Stimulated activated CD8-positive, alpha-beta memory T cell treated with anti-CD3 and anti-CD28 coated beads, Interleukin-7, amount 100 ng/mL, for 1 hour (primary cell): ENCODE measurements around the gene FSHB.
"Not testable (repeated sequence)": the region's sequence is repeated elsewhere in the genome, so short reads cannot be mapped to it uniquely, and the experiment has no call there.

Experiments
- DNase-seq, 2 donors: peaks; one replicate each; pipeline ENCODE4 v3.0.0-alpha.2; 2020; ENCODE audit warnings: low read depth in 2 of 2

Gene FSHB

DNA sequence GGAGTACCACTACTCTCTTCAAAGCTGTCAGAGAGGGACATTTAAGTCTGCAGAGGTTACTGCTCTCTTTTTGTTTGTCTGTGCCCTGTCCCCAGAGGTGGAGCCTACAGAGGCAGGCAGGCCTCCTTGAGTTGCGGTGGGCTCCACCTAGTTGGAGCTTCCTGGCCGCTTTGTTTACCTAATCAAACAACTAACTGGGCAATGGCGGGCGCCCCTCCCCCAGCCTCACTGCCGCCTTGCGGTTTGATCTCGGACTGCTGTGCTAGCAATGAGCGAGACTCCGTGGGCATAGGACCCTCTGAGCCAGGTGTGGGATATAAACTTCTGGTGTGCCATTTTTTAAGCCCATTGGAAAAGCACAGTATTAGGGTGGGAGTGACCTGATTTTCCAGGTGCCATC is 37.8 kb downstream of the FSHB start:
- DNase-seq = not testable (repeated sequence)

GRCh38 chr11:30270671-30271070 is 39.9 kb downstream of the FSHB start:
- no peak for DNase-seq

- DNase-seq = no peak
Measured at GRCh38 chr11:30277176-30277575, 46.4 kb downstream of the FSHB start.

DNA sequence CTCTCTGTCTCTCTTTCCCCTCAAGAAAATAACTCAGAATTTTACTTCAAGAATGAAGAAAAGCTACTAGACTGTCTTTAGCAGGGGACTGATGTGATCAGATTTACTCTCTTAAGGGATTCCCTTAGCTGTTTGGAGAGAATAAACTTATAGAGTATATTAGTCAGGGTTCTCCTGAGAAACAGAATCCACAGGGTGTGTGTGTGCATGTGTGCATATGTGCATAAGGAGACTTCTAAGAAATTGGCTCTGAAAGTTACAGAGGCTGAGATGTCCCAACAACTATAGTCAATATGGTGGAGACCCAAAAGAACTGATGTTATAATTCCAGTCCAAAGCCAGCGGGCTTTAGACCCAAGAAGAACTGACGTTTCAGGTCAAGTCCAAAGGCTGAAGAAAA is 49.0 kb downstream of the FSHB start:
- no peak for DNase-seq

GRCh38 chr11:30281476-30282288 is 50.9 kb downstream of the FSHB start:
- DNase-seq = no peak

- no peak for DNase-seq
Measured at GRCh38 chr11:30282289-30282631, 51.4 kb downstream of the FSHB start.
